GM19328 (cell line): ENCODE data around the gene ADAM12.
"Not testable (repeated sequence)": the region's sequence is repeated elsewhere in the genome, so short reads cannot be mapped to it uniquely, and the experiment has no call there.

ENCODE experiments used
- ATAC-seq: cut with Tn5 transposase; IDR thresholded peaks from one replicate; pipeline ENCODE4 v1.9.1; 2021; ENCODE audit warnings: mild to moderate bottlenecking, moderate library complexity; ENCODE audit not compliant: unreplicated experiment

ADAM12 gene

GRCh38 chr10:126196281-126196680 is 192.0 kb downstream of the ADAM12 start:
- ATAC-seq = no peak

DNA sequence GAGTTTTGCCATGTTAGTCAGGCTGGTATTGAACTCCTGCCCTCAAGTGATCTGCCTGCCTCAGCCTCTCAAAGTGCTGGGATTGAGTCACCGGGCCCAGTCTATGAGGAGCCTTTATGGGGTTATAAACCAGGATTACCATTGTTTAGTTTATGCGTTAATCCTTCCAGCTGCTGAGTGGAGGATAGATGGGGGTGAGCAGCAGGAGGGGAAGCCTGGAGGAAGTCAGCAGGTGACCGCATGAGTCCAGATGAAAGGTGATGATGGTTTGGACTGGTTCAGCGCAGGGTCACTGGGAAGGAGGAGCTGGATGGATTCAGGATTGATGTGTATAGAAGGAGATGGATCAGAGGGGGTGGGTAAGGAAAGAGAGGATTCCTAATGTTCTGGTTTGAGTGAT is 197.1 kb downstream of the ADAM12 start:
- no peak for ATAC-seq

GRCh38 chr10:126188679-126189200 is 199.5 kb downstream of the ADAM12 start:
- no peak for ATAC-seq

GRCh38 chr10:126187399-126187798 is 200.9 kb downstream of the ADAM12 start:
- ATAC-seq = no peak

DNA sequence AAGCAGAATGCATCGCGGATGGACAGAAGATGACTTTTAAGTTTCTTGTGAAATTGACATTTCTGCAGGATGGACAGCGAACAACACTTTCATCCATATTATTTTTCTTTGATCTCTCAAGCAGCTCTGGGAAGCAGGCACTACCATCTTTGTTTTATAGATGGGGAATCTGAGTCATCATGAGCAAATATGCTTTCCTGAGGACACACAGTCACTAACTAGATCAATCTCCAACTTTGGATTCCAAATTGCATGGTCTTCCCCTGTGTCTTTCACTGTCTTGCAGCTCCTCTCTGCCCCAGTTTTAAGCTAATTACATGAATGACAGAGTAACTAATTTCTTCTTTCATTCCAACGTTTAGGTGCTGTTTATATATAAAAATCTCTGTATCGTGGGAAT is 201.5 kb downstream of the ADAM12 start:
- no peak for ATAC-seq

DNA sequence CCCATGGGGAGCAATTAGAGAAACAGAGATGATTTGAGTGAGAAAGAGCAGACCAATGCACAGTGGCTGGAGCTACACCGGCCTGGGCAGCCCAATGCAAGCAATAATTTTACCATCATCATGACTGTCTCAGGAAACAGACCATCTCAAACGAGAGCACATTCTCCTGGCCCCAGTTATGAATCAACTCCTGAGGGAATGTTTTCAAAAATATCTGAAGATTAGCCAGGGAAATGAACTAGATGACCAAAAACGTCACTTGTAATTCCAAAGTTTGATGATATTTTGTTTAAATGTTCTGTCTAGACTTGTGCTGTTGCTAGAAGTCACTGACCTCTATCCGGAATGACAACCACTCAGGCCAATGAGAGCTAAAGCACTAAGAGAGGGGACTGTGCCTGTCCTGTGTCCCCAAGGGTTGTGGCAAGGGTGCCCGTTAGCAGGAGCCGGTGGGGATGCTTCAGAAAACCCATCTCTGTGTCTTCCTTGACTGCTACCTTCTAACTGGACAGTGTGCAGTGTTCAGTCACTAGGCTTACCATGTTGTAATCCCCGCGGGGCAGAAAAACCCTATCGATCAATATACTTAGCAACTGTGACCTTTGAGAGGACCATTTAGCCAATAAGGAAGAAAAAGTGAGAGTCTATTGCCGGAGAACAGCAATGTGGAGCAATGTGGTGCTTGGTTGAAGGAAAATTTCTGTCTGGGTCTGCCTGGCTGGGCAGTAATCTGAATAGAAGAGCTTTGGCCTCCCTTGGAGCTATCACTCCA is 202.4 kb downstream of the ADAM12 start:
- ATAC-seq = no peak

GRCh38 chr10:126181626-126182025 is 206.7 kb downstream of the ADAM12 start:
- no peak for ATAC-seq

GRCh38 chr10:126179637-126180036 is 208.6 kb downstream of the ADAM12 start:
- no peak for ATAC-seq

DNA sequence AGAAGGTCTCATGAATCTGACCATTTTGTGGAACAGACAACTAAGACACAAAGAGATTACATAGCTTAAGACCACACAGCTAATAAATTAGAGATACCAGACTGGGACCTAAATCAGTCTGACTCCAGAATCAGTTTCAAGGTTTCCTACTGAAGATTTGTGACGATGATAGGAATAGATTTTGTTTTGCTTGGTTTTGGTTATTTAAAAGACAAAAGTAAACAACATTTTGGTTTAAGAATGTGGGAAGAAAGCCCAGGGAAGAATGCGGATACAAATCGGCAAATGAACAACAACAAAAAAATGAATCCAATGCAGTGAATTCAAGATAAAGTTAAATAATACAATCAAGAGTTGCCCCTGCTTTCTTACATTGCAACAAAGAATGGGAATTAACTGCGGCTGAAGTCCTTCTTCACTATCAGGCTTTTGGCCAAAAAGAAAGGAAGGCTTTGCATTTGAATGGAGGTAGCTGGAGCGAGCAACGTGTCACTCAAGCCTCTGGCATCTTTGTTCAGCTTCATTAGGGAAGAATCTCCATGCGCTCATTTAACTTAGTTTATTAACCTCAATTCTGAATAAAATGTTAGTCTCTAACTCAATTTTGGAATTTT is 210.8 kb downstream of the ADAM12 start:
- no peak for ATAC-seq

DNA sequence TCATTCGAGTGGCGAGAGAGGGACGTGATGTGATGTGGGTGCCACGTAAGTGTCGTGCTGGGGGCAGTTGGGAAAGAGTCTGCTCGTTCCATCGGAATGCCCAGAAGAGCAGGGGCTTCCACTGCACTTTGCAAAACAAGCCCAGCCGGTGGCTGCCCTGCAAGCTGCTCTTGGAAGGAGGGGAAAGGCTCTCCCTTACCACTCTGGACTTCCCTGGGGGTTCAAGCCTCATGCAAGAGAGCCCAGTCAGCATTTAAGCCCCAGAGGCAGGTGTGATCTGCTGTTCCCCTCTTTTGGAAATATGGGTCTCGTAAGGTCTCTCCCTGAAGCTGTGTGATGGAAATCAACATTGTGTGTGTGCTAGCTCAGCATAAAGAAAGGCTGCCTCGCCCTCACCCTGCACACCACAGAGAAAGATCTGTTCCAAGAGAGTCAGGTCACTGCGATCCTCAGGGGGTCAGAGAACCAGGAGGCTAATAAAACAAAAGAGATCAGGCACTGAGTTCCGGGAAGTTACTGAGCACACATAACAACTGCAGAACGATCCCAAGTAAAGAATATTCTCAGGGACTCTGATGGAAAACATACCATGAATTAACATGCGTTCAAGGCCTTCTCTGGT is 212.5 kb downstream of the ADAM12 start:
- no peak for ATAC-seq

GRCh38 chr10:126172755-126173154 is 215.5 kb downstream of the ADAM12 start:
- ATAC-seq = not testable (repeated sequence)

GRCh38 chr10:126171555-126171954 is 216.7 kb downstream of the ADAM12 start:
- ATAC-seq = no peak

GRCh38 chr10:126170776-126171175 is 217.5 kb downstream of the ADAM12 start:
- ATAC-seq = no peak

- ATAC-seq = no peak
These were observed 217.9 kb downstream of the ADAM12 start for GRCh38 chr10:126170371-126170770.

DNA sequence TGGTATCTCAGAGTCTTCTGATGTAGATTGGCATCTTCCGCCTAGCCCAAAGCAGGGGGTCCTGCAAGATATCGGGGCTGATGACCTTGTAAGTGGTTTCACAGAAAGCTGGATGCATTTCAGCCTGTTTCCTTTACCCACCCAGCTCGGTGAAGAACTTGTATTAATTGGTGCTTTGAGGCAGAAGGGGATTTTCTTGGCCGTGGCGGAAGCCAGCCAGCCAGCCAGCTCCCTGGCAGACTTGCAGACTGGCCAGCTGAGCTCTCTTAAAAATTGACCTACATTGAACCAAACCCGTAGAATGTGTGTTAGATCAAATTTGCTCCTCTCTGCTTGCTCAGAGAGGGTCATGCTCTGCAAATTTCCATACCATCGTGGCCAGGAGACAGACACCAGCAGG is 218.4 kb downstream of the ADAM12 start:
- no peak for ATAC-seq

- ATAC-seq = no peak
These were observed 221.5 kb downstream of the ADAM12 start for GRCh38 chr10:126166797-126167196.

DNA sequence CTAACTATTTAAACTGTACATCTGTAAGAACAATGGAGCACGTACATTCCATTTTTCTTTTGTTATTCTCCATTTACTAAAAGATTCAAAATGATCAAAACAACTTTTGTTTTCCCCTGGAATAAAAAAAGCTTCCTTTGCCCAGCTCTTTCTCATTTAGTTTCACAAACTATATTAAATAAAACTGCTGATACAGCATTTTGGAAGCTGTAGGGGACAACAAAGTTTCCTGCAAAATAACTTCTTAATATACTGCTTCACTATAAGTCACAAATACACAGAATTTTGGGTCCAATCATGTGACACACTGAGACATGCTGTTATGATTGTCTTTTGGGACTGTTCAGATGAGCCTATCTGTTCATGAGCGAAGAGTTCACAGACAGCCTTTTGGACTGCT is 222.4 kb downstream of the ADAM12 start:
- ATAC-seq = no peak

GRCh38 chr10:126163506-126163905 is 224.8 kb downstream of the ADAM12 start:
- no peak for ATAC-seq

- ATAC-seq = no peak
These were observed 226.6 kb downstream of the ADAM12 start for GRCh38 chr10:126161691-126162090.

GRCh38 chr10:126160971-126161630 is 227.2 kb downstream of the ADAM12 start:
- no peak for ATAC-seq

- ATAC-seq = no peak
These were observed 227.7 kb downstream of the ADAM12 start for GRCh38 chr10:126160571-126160970.
